OCI-LY7 (cell line): Measurements from ENCODE around the gene RRAGC.

Experiments
- EZH2phosphoT487 ChIP-seq: fragments of 200-600 bp; sonication (generic); IDR thresholded peaks from 2 replicates; pipeline ENCODE4 v1.6.1; 2018; ENCODE audit warnings: low read depth, borderline replicate concordance, mild to moderate bottlenecking, mixed run types, antibody characterized with exemption, low read length, moderate library complexity, mixed read lengths
- TF ChIP-seq, protein P1 (sequence below): fragments of 200-600 bp; sonication (generic); conservative IDR thresholded peaks from 2 replicates; pipeline ENCODE4 v1.5.1; 2014; ENCODE audit warnings: mild to moderate bottlenecking, antibody characterized with exemption, low read length, moderate library complexity, mixed read lengths

- TF ChIP-seq EZH2phosphoT487: no peak
- TF ChIP-seq, protein P1, sequence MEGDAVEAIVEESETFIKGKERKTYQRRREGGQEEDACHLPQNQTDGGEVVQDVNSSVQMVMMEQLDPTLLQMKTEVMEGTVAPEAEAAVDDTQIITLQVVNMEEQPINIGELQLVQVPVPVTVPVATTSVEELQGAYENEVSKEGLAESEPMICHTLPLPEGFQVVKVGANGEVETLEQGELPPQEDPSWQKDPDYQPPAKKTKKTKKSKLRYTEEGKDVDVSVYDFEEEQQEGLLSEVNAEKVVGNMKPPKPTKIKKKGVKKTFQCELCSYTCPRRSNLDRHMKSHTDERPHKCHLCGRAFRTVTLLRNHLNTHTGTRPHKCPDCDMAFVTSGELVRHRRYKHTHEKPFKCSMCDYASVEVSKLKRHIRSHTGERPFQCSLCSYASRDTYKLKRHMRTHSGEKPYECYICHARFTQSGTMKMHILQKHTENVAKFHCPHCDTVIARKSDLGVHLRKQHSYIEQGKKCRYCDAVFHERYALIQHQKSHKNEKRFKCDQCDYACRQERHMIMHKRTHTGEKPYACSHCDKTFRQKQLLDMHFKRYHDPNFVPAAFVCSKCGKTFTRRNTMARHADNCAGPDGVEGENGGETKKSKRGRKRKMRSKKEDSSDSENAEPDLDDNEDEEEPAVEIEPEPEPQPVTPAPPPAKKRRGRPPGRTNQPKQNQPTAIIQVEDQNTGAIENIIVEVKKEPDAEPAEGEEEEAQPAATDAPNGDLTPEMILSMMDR: no peak
Observed at GRCh38 chr1:38815903-38816627, 43.5 kb downstream of the RRAGC start.
